ENCODE data around the gene SLC9A7.
"Not testable (repeated sequence)": the region's sequence is repeated elsewhere in the genome, so short reads cannot be mapped to it uniquely, and the experiment has no call there.

SLC9A7 gene

DNA sequence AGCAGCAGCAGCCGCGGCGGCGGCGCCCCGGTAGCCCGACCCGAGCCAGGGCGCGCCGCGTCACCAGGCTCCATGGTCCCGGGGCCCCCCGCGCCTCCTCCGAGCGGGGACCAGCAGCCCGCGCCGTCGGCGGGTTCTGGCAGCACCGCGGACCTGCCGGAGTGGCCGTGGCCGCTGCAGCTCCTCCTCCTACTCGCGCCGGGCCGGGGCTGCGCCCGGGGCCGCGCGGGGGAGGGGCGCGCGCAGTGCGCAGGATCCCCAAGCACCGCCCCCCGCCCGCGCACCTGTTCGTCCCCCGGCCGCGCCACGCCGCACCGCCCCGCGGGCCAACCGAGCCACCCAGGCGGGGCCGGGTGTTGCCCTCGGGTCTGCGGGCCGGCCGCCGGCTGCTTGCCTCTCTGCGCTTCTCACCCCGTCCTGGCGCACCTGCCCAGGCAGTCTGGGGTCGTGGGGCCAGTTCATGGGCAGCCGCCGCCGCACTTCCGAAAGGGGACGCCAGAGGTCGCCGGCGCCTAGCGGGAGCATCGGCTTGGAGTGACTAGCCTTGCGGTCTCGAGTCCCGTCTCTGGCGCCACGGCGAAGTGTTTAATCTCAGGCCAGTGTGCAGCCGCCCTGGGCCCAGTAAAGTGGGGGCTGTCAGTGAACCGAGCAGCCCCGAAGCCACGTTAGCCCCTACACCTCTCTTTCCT lies at the start of gene SLC9A7:
TSS of gene SLC9A7 (minus strand) at position 163 of the 689 bp plus-strand sequence. CDS start at position 74, 89 bp downstream.
- no peak for TF ChIP-seq GATA1 (IDR thresholded peaks at IDR 0.05; ENCODE audit: low read depth, low read length)
- TF ChIP-seq POLR2A (IDR thresholded peaks at IDR 0.05; ENCODE audit: low read length) = no peak

DNA sequence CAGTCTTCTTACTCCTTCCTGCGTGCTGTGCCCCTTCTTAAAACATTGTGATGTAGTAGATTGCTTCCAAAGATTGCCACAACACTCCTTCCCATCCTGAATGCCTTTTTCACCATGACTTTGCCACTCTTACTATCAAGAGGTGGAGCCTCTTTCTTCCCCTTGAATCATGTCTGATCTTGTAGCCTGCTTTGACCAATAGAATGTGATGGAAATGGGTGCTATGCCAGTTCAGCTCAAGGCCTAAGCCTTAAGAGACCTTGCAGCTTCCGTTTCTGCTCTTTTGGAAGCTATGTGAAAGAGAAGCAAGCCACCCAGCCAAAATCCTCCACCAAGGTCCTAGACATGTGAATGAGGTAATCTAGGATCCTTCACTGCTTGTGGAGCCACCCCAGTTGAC lies 46.4 kb upstream of the SLC9A7 start:
- TF ChIP-seq POLR2A (IDR thresholded peaks at IDR 0.05; ENCODE audit: low read length) (no peak), GATA1 (IDR thresholded peaks at IDR 0.05; ENCODE audit: low read depth, low read length) (no peak)
- DNase-seq = peak in 1 of 2 experiments; percentile 1

More for the DNA sequence above, at the start of gene SLC9A7:
- peak; percentile 61 to 73 for DNase-seq

DNA sequence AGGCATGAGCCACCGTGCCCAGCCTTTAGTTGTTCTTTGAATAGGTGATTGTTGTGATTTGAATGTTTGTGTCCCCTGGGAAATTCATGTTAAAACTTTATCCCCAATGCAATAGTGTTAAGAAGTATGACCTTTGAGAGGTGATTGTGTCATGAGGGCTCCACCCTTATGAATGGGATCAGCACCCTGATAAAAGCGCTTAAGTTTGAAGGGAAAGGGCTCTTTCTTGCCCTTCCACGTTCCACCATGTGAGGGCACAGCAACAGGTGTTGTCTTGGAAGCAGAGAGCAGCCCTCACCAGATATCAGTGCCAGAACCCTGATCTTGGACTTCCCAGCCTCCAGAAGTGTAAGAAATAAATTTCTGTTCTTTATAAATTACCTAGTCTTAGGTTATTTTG lies 44.2 kb upstream of the SLC9A7 start:
- TF ChIP-seq GATA1 (IDR thresholded peaks at IDR 0.05; ENCODE audit: low read depth, low read length) = no peak
- TF ChIP-seq POLR2A (IDR thresholded peaks at IDR 0.05; ENCODE audit: low read length) = no peak
- peak in 1 of 2 experiments; percentile 0 for DNase-seq

DNA sequence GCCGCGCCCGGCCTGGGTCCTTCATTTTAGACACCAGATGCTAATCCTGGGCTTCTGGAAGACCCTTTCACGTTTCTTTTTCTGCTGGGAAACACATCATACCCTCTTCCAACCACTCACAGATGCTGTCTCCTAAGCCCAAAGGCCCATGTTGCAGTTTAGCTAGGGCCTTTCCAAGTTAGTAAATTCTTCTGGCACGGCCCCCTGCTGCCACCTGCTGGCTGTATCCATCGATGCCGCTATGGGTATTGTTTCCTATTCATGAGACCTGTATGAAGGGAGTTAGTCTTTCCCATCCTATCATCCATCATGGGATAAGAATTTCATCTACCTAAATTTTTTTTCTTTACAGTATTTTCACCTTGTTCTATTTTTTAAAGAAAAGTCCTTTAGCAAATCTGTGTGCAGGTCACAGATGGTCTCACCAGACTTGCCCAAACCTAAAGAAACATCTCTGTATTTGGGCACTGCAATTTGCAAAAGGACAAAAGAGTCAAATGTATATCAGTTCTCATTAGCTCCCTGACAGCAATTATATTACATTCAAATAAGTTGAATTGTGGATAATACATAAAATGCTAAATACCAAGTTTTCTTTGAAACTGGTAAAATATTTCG lies 37.8 kb upstream of the SLC9A7 start:
- no peak for TF ChIP-seq POLR2A (IDR thresholded peaks at IDR 0.05; ENCODE audit: low read length)
- TF ChIP-seq GATA1 (IDR thresholded peaks at IDR 0.05; ENCODE audit: low read depth, low read length) = no peak
- DNase-seq = peak; percentile 40 to 61

DNA sequence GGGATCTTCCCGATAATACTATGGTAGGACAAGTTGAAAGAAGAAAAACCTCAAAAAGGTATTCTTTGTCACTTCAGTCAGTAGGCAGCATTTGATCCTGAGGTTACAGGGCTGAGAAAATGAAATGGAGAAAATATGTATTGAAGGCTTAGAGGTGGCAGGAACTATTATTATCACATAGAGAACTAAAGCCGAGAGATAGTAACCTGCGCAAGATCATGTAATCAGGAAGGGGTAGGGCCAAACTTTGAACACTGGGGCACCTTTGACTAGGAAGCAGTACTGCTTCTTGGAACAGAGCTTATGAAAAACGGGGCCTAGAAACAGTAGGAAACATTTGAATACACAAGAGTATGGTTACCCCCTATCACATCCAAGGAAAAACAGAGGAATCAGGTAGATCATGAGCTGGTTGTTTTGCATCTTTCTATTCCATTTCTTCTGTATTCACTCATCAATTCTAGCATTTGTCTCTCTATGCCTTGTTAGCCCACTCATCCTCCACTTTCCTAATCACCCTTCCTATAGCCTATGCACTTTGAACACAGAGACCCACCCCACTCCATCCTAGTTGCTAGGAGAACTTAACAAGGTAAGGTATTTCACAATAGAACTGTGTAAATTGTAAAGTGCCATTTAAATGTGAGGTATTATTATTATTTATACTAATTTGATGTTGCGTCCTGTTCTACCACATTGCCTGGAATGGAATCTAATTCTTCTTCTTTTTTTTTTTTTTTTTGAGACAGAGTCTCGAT lies 34.6 kb upstream of the SLC9A7 start:
- no peak for DNase-seq
- TF ChIP-seq GATA1 (IDR thresholded peaks at IDR 0.05; ENCODE audit: low read depth, low read length) (no peak), POLR2A (IDR thresholded peaks at IDR 0.05; ENCODE audit: low read length) (no peak)

DNA sequence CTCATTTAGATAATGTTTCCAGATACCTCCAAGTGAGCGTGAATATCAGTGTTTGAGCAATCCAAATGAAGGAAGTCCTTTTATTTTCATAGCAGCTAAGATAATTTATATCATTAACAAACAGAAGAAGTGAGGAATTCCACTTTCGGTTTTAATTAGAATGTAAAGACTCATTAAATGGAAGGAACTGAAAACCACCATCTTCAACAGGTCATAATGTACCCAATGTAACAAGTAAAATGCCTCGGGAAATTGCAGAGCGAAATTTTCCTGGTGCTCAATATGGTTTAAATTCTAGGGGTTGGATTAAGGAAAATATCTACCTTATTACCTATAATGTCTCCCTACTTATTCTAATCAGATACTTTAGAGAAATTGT lies 33.9 kb upstream of the SLC9A7 start:
- no peak for TF ChIP-seq POLR2A (IDR thresholded peaks at IDR 0.05; ENCODE audit: low read length)
- TF ChIP-seq GATA1 (IDR thresholded peaks at IDR 0.05; ENCODE audit: low read depth, low read length) = no peak
- no peak for DNase-seq

DNA sequence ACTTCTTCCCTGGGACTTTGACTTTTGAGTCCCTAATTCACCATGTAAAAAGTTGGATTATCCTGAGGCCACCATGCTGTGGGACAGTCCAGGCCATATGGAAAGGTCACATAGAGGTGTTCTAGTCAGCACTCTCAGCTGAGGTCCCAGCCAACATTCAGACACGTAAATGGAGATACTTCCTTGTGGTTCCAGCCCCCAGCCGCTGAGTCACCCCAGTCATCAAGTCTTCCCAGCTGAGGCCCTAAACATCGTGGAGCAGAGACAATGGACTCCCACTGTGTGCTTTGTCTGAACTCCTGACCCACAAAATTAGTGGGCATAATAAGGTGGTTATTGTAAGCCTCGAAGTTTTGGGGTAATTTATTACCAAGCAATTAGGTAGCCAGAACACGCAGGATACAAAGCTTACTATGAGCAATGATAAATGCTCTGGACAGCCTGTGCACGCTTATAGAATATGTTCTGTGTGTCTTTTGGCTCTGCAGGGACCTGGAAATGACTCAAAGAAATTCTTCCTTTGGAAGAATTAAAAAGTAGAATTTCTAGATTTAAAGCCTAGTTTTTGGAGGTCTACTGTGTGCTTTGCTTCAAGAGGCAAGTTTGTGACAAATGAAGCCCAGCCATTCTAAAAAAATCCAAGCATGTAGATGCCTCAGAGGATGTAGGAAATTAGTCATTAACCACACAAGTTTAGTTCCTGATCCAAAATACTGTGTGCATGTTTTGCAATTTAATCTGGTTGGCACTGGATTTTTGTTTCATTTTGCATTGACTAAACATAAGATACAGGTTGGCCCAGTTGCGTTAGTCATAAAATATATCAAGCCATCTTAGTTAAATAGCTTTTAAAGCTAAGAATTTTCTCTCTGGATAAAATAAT lies 33.2 kb upstream of the SLC9A7 start:
- TF ChIP-seq POLR2A (IDR thresholded peaks at IDR 0.05; ENCODE audit: low read length) (no peak), GATA1 (IDR thresholded peaks at IDR 0.05; ENCODE audit: low read depth, low read length) (no peak)
- peak in 1 of 2 experiments; percentile 0 for DNase-seq

DNA sequence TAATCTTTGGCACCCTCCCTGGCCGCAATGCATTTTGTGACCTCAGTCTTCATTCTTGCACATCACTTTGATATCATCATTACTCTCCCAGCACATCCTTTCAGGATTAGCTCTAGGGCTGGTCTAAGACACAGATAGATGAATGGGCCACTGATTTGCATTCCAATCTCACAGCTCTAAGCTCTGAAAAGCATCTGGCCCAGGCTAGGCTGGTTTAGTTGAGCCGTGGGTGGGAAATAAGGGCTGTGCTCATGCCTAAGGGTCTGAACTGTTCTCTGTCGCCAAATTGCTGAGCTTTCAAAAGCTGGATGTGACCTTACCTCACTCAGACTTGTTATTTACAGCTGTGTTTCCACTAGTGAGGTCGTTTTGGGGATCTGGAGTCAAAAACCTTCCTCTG lies 30.0 kb upstream of the SLC9A7 start:
- no peak for TF ChIP-seq GATA1 (IDR thresholded peaks at IDR 0.05; ENCODE audit: low read depth, low read length)
- TF ChIP-seq POLR2A (IDR thresholded peaks at IDR 0.05; ENCODE audit: low read length) = no peak
- DNase-seq = no peak

DNA sequence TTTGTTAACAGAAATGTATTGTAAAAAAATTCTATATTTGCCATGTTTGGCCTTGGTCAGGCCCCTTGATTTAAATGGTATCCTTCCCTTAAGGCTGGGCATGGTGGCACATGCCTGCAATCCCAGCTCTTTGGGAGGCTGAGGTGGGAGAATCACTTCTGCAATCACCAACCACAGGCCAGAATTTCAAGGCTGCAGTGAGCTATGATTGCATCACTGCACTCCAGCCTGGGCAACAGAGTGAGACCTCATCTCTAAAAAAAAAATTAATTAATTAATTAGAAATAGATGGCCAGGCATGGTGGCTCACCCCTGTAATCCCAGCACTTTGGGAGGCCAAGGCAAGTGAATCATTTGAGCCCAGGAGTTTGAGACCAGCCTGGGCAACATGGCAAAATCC lies 25.5 kb upstream of the SLC9A7 start:
- DNase-seq = not testable (repeated sequence)

DNA sequence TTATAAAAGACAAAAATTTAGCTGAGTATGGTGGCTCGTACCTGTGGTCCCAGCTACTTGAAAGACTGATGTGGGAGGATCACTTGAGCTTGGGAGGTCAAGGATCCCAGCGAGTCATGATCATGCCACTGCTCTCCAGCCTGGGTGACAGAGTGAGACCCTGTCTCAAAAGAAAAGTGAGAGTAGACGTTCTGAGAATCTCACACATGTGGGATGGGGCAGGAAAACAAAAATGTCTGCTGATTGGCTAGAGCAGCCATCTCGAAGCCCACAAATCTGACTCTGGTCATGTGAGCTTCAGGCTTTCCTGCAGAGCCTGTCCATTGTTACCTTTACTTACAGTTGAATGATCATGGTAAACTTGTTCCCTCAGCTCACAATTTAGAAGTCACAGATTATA lies 23.1 kb upstream of the SLC9A7 start:
- no peak for TF ChIP-seq POLR2A (IDR thresholded peaks at IDR 0.05; ENCODE audit: low read length)
- TF ChIP-seq GATA1 (IDR thresholded peaks at IDR 0.05; ENCODE audit: low read depth, low read length) = no peak
- DNase-seq = no peak

DNA sequence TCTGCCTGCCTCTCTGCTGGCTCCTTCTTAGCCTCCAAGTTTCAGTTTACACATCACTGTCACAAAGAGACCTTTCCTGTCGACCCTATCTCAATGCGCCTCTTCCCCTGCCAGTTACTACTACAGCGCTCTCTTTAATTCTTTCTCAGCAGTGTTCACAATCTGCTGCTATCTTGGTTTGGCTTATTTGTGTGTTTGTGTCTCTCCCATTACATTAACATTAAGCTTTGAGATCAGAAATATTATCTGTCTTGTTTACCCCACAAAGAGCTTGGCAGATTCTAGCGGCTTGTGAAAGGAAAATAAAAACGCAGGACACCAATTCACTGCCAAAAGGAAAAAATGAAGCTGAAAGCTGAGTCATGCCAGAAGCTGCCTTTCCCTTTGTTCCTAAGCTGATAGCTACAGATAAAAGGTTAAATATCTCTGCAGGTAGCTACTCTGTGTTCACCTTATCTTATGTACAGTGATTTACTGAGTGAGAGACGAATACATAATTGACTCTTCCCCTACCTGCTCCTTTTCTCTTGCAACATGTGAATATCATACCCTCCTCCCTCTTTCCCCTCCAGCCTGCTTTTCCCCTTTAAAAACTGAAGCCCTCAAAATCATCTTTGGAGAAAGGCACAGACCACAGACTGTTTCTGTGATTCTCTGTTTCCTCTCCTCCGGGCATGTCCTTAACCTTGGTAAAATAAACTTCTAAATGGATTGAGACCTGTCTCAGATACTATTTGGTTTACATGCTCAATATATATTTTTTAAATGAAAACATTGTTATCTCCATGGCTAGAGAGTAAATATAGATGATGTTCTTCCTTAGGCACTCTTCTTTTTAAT lies 19.3 kb upstream of the SLC9A7 start:
- no peak for TF ChIP-seq GATA1 (IDR thresholded peaks at IDR 0.05; ENCODE audit: low read depth, low read length)
- TF ChIP-seq POLR2A (IDR thresholded peaks at IDR 0.05; ENCODE audit: low read length) = no peak

DNA sequence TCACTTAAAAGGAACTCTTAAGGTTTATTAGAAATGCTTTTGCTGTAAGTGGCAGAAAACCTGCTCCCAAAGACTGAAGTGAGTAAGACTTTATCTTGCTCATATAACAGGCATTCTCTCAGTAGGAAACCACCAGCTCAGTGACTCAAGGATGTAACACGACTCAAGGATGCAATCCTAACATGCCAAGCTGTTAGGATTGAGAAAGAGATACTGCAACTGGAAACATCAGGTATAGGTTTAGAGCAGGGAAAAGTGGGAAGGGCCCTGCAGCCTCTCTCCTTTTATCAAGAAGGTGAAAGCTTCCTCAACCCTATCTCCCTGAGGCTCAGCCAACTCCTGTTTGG lies 11.9 kb upstream of the SLC9A7 start:
- DNase-seq = no peak
- TF ChIP-seq GATA1 (IDR thresholded peaks at IDR 0.05; ENCODE audit: low read depth, low read length) = no peak
- TF ChIP-seq POLR2A (IDR thresholded peaks at IDR 0.05; ENCODE audit: low read length) = no peak

More for the DNA sequence above, 19.3 kb upstream of the SLC9A7 start:
- no peak for DNase-seq

Measured in erythroblast (primary cell).